Heart left ventricle (tissue), 16 donors: ENCODE results near the gene PHEX. TPM values are rescaled to one million over a fixed set of nuclear protein-coding genes. Genes with fewer than 3 reads are reported as not detected.

Source experiments
- ATAC-seq, 4 donors: fragments of 200-7000 bp; cut with Tn5 transposase; one replicate each; pipeline ENCODE4 v1.9.1; 2020 to 2022; ENCODE audit warnings: moderate library complexity in 4 of 4, mild to moderate bottlenecking in 3 of 4, moderate number of reproducible peaks in 1 of 4
- DNase-seq, 5 donors: peaks; one replicate each; pipeline ENCODE4 v3.0.0-alpha.2; 2020
- H3K27ac ChIP-seq, 12 donors: fragments of 200-600 bp; sonication (generic) in 4 of 12; one replicate each; pipeline versions ENCODE4 v1.5.0 to v1.8.0; 2016 to 2022; ENCODE audit warnings: mild to moderate bottlenecking in 2 of 12
- H3K27me3 ChIP-seq, 9 donors: fragments of 200-600 bp; sonication (generic) in 2 of 9; one replicate each; pipeline versions ENCODE4 v1.5.1 to v1.8.0; 2016 to 2022; ENCODE audit warnings: mild to moderate bottlenecking in 3 of 9
- H3K36me3 ChIP-seq, 9 donors: fragments of 200-600 bp; sonication (generic) in 2 of 9; one replicate each; pipeline versions ENCODE4 v1.5.0 to v1.8.0; 2018 to 2022; ENCODE audit warnings: mild to moderate bottlenecking in 2 of 9
- H3K4me1 ChIP-seq, 12 donors: fragments of 200-600 bp; sonication (generic) in 4 of 12; one replicate each; pipeline versions ENCODE4 v1.5.0 to v1.8.0; 2016 to 2022; ENCODE audit warnings: mild to moderate bottlenecking in 3 of 12
- H3K4me3 ChIP-seq, 12 donors: fragments of 200-600 bp; sonication (generic) in 4 of 12; one replicate each; pipeline versions ENCODE4 v1.5.0 to v1.8.0; 2017 to 2022; ENCODE audit warnings: mild to moderate bottlenecking in 9 of 12, moderate library complexity in 4 of 12
- H3K9me3 ChIP-seq, 12 donors: fragments of 200-600 bp; sonication (generic) in 4 of 12; one replicate each; pipeline versions ENCODE4 v1.5.0 to v1.8.0; 2016 to 2022; ENCODE audit warnings: mild to moderate bottlenecking in 1 of 12
- POLR2A ChIP-seq, 2 donors: fragments of 450-650 bp; IDR thresholded peaks; one replicate each; pipeline ENCODE4 v1.6.1; 2017; ENCODE audit warnings: antibody characterized with exemption in 2 of 2, mild to moderate bottlenecking in 2 of 2, moderate library complexity in 2 of 2
- WGBS, 4 donors: extraction: QIAGEN DNeasy Blood & Tissue Kit in 2 of 4; methylation state at CpG; one replicate each; pipeline versions ENCODE4 v1.1.5 to v1.1.7; 2013 to 2018; 5-methylcytosine and 5-hydroxymethylcytosine counted together
- intact Hi-C, 10 donors: fragments of 100-400 bp; cut with DNase I; formaldehyde crosslinking; loops; one replicate each; pipeline versions ENCODE4 v1.11.1 to v1.14.2; 2022
- polyA plus RNA-seq, 2 donors: library from polyadenylated mRNA; stranded (reverse); fragments of 200-250 nt; gene quantifications; one replicate each; pipeline ENCODE4 v1.2.3, GENCODE V29; 2013
- total RNA-seq, 9 donors: library from RNA; depleted of rRNA in 2 of 9; stranded (reverse); fragments of >200 nt in 2 of 9; fragmentation: NEBNext Ultra II Directional in 3 of 9; extraction: Animal tissue kit (Norgen Biotek cat#: 25700) in 3 of 9; gene quantifications; one replicate each; pipeline versions ENCODE4 v1.1.0 to v1.2.4, GENCODE V29; 2016 to 2023
- TF ChIP-seq, protein P1 (sequence below), 12 donors: fragments of 200-600 bp; sonication (generic) in 4 of 12; IDR thresholded peaks; one replicate each; pipeline versions ENCODE4 v1.5.0 to v1.8.0; 2018 to 2022; ENCODE audit warnings: antibody characterized with exemption in 12 of 12, mild to moderate bottlenecking in 5 of 12
- donor health status: ischemic (EF 13 %, LVEDD 7.1; RV severe dilation, severe dysfunction).
- donor health status: healthy with polysubstance abuse.
- donor health status: DM: no; HTN: yes; CAD: no.
- donor health status: DM: no; HTN: no; CAD: no.
- donor health status: ischemic (EF 25% LVEDD 6.9; RV normal size, moderate dysfunction).
- donor health status: ischemic (EF 25% LVEDD 5.7; RV mildly dilated, moderate dysfunction).
- donor health status: healthy.
- donor health status: DM: yes; HTN: yes; CAD: no.
- donor health status: ischemic (EF 35%, LVEDD 5.7; RV mildly dilated, moderate dysfunction).
- donor health status: nonischemic (EF 11% LVEDD 7.7; RV severe dilation, severe dysfunction).
- donor health status: DM: yes; HTN: yes; CAD: no.
- donor health status: PGD.
- donor health status: ischemic (EF 29% LVEDD 5.4; RV normal size, mild dysfunction).
- donor health status: nonischemic (EF 23%, LVEDD 6.1; RV moderate dilation, normal function).

The PHEX gene
- total and polyA plus RNA-seq, 11 donors, result 0.01 to 0.53 (median 0.23) TPM; not detected in 5

DNA sequence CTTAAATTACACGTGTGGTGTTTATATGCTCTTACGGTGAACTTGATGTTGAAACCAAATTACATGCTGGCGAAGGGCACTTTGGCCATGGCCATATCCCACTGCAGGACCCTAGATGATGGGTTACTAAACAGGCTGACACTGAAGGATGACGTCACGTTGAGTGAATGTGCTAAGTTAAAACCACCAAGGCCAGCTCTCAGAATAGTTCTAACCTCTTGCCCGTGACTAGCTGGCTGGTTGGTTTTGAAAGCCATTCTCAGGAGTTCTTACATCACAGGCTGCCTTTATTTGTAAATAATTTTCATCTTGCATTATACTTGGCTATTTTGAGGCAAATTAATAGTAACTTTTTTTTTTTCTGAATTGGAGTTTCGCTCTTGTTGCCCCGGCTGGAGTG is 41.3 kb upstream of the PHEX start:
- WGBS, 4 donors, result 76 to 95% (median 85%) methylated on average over 8 of the region's 8 CpGs
- DNase-seq (no peak), ATAC-seq (no peak)
- peaks cover 0 to 1% (median 0%) of the 10 kb centered on the region in 12 donors for H3K4me1 ChIP-seq
- H3K36me3 ChIP-seq, result peaks cover 0 to 46% (median 9%) of the 10 kb centered on the region in 9 donors
- no peak for TF ChIP-seq POLR2A (IDR thresholded peaks at IDR 0.05)
- TF ChIP-seq, protein P1, sequence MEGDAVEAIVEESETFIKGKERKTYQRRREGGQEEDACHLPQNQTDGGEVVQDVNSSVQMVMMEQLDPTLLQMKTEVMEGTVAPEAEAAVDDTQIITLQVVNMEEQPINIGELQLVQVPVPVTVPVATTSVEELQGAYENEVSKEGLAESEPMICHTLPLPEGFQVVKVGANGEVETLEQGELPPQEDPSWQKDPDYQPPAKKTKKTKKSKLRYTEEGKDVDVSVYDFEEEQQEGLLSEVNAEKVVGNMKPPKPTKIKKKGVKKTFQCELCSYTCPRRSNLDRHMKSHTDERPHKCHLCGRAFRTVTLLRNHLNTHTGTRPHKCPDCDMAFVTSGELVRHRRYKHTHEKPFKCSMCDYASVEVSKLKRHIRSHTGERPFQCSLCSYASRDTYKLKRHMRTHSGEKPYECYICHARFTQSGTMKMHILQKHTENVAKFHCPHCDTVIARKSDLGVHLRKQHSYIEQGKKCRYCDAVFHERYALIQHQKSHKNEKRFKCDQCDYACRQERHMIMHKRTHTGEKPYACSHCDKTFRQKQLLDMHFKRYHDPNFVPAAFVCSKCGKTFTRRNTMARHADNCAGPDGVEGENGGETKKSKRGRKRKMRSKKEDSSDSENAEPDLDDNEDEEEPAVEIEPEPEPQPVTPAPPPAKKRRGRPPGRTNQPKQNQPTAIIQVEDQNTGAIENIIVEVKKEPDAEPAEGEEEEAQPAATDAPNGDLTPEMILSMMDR (IDR thresholded peaks at IDR 0.05), result no peak
- H3K27me3 ChIP-seq, result no peaks in the 10 kb centered on the region
- H3K4me3 ChIP-seq, result no peak overlapping the region
- intact Hi-C loops, result no loop called here
- no peak overlapping the region for H3K27ac ChIP-seq
- no peaks in the 10 kb centered on the region for H3K9me3 ChIP-seq

DNA sequence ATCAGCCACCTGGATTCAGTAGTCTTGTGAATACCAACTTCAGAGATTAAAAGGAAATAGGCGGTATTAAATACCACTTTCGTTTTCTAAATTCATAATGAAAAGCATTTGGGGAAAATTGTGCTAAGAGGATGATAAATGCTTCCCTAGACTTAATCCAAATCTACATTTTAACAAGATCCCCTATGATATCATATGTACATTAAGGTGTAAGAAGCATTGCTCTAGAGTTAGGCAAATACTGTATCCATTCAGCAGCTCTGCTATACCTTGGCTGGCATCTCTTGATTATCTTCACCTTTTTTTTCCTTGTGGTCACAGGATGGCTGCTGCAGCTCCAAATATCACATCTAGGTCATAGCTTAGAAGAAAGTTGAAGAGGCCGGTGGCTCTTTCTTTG is 40.6 kb upstream of the PHEX start:
- DNase-seq, result no peak
- WGBS, 4 donors, result 86 to 98% (median 92%) methylated on average over 3 of the region's 3 CpGs
- intact Hi-C loops, result no loop called here
- Histone ChIP-seq H3K9me3 (no peaks in the 10 kb centered on the region), H3K36me3 (peaks cover 0 to 42% (median 9%) of the 10 kb centered on the region in 9 donors), H3K27ac (no peak overlapping the region), H3K27me3 (no peaks in the 10 kb centered on the region), H3K4me3 (no peak overlapping the region), H3K4me1 (peaks cover 0 to 8% (median 0%) of the 10 kb centered on the region in 12 donors)
- TF ChIP-seq, protein P1 (IDR thresholded peaks at IDR 0.05), result no peak
- ATAC-seq, result no peak

DNA sequence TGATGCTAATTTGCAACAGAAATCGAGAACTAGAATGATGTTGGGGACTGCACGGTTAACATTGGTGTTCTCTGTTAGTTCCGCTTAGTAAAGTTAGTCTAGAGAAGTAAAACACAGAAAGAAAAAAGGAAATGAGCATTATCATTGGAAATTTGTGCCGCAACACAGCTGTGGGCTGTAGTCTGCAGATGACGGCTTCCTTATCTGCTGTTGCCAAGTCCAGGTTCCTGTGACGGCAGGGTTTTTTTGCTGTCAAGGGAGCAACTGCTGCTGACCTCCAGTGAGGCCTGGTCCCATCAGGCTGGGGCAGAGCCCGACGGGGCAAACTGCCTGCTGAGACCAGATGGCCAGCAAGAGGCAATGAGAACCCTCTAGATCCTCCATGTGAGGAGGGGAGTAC is 38.9 kb upstream of the PHEX start:
- peaks cover 0 to 27% (median 4%) of the 10 kb centered on the region in 9 donors for H3K36me3 ChIP-seq
- DNase-seq (peak in 4 of 5 donors; percentile 11 to 43 (median 30)), ATAC-seq (peak in 3 of 4 donors; percentile 52 to 74 (median 66))
- intact Hi-C loops, result no loop called here
- 67 to 75% (median 72%) methylated on average over 8 of the region's 8 CpGs for WGBS, 4 donors
- H3K27ac ChIP-seq, result peak overlapping the region in 3 of 12 donors; percentile 48 to 78 (median 49)
- TF ChIP-seq, protein P1 (IDR thresholded peaks at IDR 0.05), result no peak
- TF ChIP-seq POLR2A (IDR thresholded peaks at IDR 0.05), result no peak
- no peaks in the 10 kb centered on the region for H3K9me3 ChIP-seq
- H3K4me1 ChIP-seq, result peaks cover 0 to 8% (median 0%) of the 10 kb centered on the region in 12 donors
- no peaks in the 10 kb centered on the region for H3K27me3 ChIP-seq
- H3K4me3 ChIP-seq, result no peak overlapping the region

DNA sequence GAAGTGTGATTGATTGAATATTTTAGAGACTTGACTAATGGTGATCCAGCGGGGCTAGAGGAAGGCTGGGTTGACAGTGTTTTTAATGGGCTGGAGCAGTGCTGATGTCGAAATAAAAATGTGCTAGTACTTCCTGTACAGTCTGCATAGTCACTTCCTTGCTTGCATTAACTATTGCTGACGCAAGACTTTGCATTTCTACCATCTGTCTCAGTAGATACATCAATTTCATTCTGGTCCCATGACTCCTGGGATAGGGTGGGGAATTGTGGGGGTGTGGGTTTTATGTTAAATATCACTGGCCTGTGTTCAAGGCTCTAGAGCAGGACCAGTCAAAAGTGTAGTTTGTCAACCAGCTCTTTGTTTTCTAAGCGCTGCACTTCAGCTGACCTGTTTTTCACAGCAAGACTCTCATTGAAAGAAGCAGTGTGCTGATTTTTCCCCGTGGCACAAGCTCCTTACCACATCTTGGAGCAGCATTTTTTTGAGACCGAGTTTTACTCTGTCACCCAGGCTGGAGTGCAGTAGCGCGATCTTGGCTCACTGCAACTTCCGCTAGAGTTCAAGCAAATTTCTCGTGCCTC is 35.2 kb upstream of the PHEX start:
- intact Hi-C loops, result no loop called here
- H3K36me3 ChIP-seq, result peaks cover 0 to 8% (median 3%) of the 10 kb centered on the region in 9 donors
- peak; percentile 34 to 73 (median 52) for ATAC-seq

More for the DNA sequence above, 35.2 kb upstream of the PHEX start:
- WGBS, 4 donors, result 72 to 87% (median 81%) methylated on average over 10 of the region's 10 CpGs
- H3K27me3 ChIP-seq, result no peaks in the 10 kb centered on the region
- peaks cover 0 to 8% (median 0%) of the 10 kb centered on the region in 12 donors for H3K4me1 ChIP-seq
- no peaks in the 10 kb centered on the region for H3K9me3 ChIP-seq
- TF ChIP-seq, protein P1 (IDR thresholded peaks at IDR 0.05), result no peak
- TF ChIP-seq POLR2A (IDR thresholded peaks at IDR 0.05), result no peak
- no peak overlapping the region for H3K4me3 ChIP-seq
- H3K27ac ChIP-seq, result peak overlapping the region in 1 of 12 donors; percentile 53
- no peak for DNase-seq
